ENCODE data around the gene CHCHD3. TPM values are rescaled to one million over a fixed set of nuclear protein-coding genes. Genes with fewer than 3 reads are reported as not detected.

Gene CHCHD3
- polyA plus RNA-seq, 3 donors: 30.5 to 56.7 (median 48.8) TPM

- no peaks in the 10 kb centered on the region for H3K4me1 Mint-ChIP-seq
- H3K4me3 ChIP-seq (replicated peaks in 1 of 3; ENCODE audit: low read depth in 2 of 3, low read length in 3 of 3): no peak overlapping the region
These were observed 28.5 kb downstream of the CHCHD3 start for GRCh38 chr7:133053321-133053891.

GRCh38 chr7:133052826-133053225 is 29.1 kb downstream of the CHCHD3 start:
- TF ChIP-seq, protein P1, sequence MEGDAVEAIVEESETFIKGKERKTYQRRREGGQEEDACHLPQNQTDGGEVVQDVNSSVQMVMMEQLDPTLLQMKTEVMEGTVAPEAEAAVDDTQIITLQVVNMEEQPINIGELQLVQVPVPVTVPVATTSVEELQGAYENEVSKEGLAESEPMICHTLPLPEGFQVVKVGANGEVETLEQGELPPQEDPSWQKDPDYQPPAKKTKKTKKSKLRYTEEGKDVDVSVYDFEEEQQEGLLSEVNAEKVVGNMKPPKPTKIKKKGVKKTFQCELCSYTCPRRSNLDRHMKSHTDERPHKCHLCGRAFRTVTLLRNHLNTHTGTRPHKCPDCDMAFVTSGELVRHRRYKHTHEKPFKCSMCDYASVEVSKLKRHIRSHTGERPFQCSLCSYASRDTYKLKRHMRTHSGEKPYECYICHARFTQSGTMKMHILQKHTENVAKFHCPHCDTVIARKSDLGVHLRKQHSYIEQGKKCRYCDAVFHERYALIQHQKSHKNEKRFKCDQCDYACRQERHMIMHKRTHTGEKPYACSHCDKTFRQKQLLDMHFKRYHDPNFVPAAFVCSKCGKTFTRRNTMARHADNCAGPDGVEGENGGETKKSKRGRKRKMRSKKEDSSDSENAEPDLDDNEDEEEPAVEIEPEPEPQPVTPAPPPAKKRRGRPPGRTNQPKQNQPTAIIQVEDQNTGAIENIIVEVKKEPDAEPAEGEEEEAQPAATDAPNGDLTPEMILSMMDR (IDR thresholded peaks at IDR 0.05): no peak

More at GRCh38 chr7:133053321-133053891, 28.5 kb downstream of the CHCHD3 start:
- peaks cover 21% of the 10 kb centered on the region for H4K20me1 ChIP-seq (ENCODE audit: insufficient read depth, low read length)
- no peaks in the 10 kb centered on the region for H3K9me3 ChIP-seq (replicated peaks in 1 of 2; ENCODE audit: control insufficient read depth in 1 of 2, insufficient read depth in 1 of 2, low read length in 2 of 2)
- H3K27ac Mint-ChIP-seq: no peak overlapping the region
- no peaks in the 10 kb centered on the region for H3K9me3 Mint-ChIP-seq
- intact Hi-C loops (cut with micrococcal nuclease): no loop called here
- no peak overlapping the region for H3K27ac ChIP-seq (ENCODE audit: low read depth in 1 of 2, low read length in 2 of 2)
- H3K4me1 ChIP-seq (ENCODE audit: control insufficient read depth in 1 of 2, insufficient read depth in 2 of 2, low read length in 2 of 2): no peaks in the 10 kb centered on the region
- DNase-seq: no peak
- 85% methylated on average over 1 of the region's 4 CpGs for WGBS (ENCODE audit: insufficient coverage)
- H3K36me3 Mint-ChIP-seq: peaks cover 2 to 6% of the 10 kb centered on the region in 2 donors
- no peaks in the 10 kb centered on the region for H3K27me3 Mint-ChIP-seq (ENCODE audit: low read depth in 3 of 3)
- no peak overlapping the region for H2AFZ ChIP-seq (ENCODE audit: insufficient read depth, low read depth, low read length, poor library complexity, severe bottlenecking)
- TF ChIP-seq, protein P1 (IDR thresholded peaks at IDR 0.05): no peak
- no peak overlapping the region for H3K4me3 Mint-ChIP-seq
- no peaks in the 10 kb centered on the region for H3K27me3 ChIP-seq (ENCODE audit: control insufficient read depth in 2 of 2, insufficient read depth in 2 of 2, low read length in 2 of 2)
- H3K4me2 ChIP-seq (replicated peaks; ENCODE audit: extremely low read depth, low read length, poor library complexity, severe bottlenecking): no peak overlapping the region
- H3K79me2 ChIP-seq (ENCODE audit: insufficient read depth, low read length): peaks cover 20% of the 10 kb centered on the region
- H3K36me3 ChIP-seq (replicated peaks in 1 of 2; ENCODE audit: control insufficient read depth in 1 of 2, insufficient read depth in 2 of 2, low read length in 2 of 2): peaks cover 0 to 8% of the 10 kb centered on the region in 2 donors
- no peak overlapping the region for H3K9ac ChIP-seq (ENCODE audit: insufficient read depth, low read length, poor library complexity, severe bottlenecking)

More at GRCh38 chr7:133052826-133053225, 29.1 kb downstream of the CHCHD3 start:
- no peak overlapping the region for H2AFZ ChIP-seq (ENCODE audit: insufficient read depth, low read depth, low read length, poor library complexity, severe bottlenecking)
- Mint-ChIP-seq H3K27me3 (ENCODE audit: low read depth in 3 of 3) (no peaks in the 10 kb centered on the region), H3K9me3 (no peaks in the 10 kb centered on the region), H3K36me3 (peaks cover 4 to 10% of the 10 kb centered on the region in 2 donors), H3K4me1 (no peaks in the 10 kb centered on the region), H3K27ac (no peak overlapping the region), H3K4me3 (no peak overlapping the region)
- no peaks in the 10 kb centered on the region for H3K4me1 ChIP-seq (ENCODE audit: control insufficient read depth in 1 of 2, insufficient read depth in 2 of 2, low read length in 2 of 2)
- H4K20me1 ChIP-seq (ENCODE audit: insufficient read depth, low read length): peaks cover 21% of the 10 kb centered on the region
- H3K27me3 ChIP-seq (ENCODE audit: control insufficient read depth in 2 of 2, insufficient read depth in 2 of 2, low read length in 2 of 2): no peaks in the 10 kb centered on the region
- intact Hi-C loops (cut with micrococcal nuclease): no loop called here
- H3K9ac ChIP-seq (ENCODE audit: insufficient read depth, low read length, poor library complexity, severe bottlenecking): no peak overlapping the region
- H3K79me2 ChIP-seq (ENCODE audit: insufficient read depth, low read length): peaks cover 25% of the 10 kb centered on the region
- peaks cover 0 to 8% of the 10 kb centered on the region in 2 donors for H3K36me3 ChIP-seq (replicated peaks in 1 of 2; ENCODE audit: control insufficient read depth in 1 of 2, insufficient read depth in 2 of 2, low read length in 2 of 2)
- no CpG with 5 or more reads among the region's 2 CpGs for WGBS (ENCODE audit: insufficient coverage)
- no peak overlapping the region for H3K27ac ChIP-seq (ENCODE audit: low read depth in 1 of 2, low read length in 2 of 2)
- H3K4me2 ChIP-seq (replicated peaks; ENCODE audit: extremely low read depth, low read length, poor library complexity, severe bottlenecking): no peak overlapping the region
- DNase-seq: no peak
- no peak overlapping the region for H3K4me3 ChIP-seq (replicated peaks in 1 of 3; ENCODE audit: low read depth in 2 of 3, low read length in 3 of 3)
- no peaks in the 10 kb centered on the region for H3K9me3 ChIP-seq (replicated peaks in 1 of 2; ENCODE audit: control insufficient read depth in 1 of 2, insufficient read depth in 1 of 2, low read length in 2 of 2)
